Esophagus squamous epithelium (tissue), 4 donors: ENCODE data around the gene TTYH1.

ENCODE experiments used
- CTCF ChIP-seq, 6 experiments: fragments of 450-650 bp in 4 of 6; fragments of 200-600 bp in 2 of 6; sonication (generic) in 2 of 6; IDR thresholded peaks; one replicate each; pipeline ENCODE4 v1.5.1; 2016 to 2019; ENCODE audit warnings: antibody characterized with exemption in 6 of 6, mild to moderate bottlenecking in 4 of 6, moderate library complexity in 4 of 6
- POLR2A ChIP-seq, 4 donors: fragments of 450-650 bp; IDR thresholded peaks; one replicate each; pipeline ENCODE4 v1.6.1; 2017; ENCODE audit warnings: antibody characterized with exemption in 4 of 4, mild to moderate bottlenecking in 4 of 4, moderate library complexity in 3 of 4

GRCh38 chr19:54373781-54374631, 41.3 kb upstream of the TTYH1 start:
- TF ChIP-seq POLR2A (IDR thresholded peaks at IDR 0.05) = no peak
- no peak for TF ChIP-seq CTCF (IDR thresholded peaks at IDR 0.05)
